H54 (cell line): ENCODE data around the gene PPIL1.

Experiments
- DNase-seq: peaks from one replicate; pipeline ENCODE4 v3.0.0; 2011; ENCODE audit warnings: low spot score, mixed read lengths; ENCODE audit not compliant: insufficient read length
- FAIRE-seq: peaks from 3 replicates; lab custom pipeline; 2011; peaks lifted over from hg19 to GRCh38; lab: Jason Lieb, UNC
- POLR2A ChIP-seq: IDR thresholded peaks from 2 replicates; pipeline ENCODE4 v1.6.1; 2011; ENCODE audit warnings: low read depth, mild to moderate bottlenecking, low read length

PPIL1 gene

GRCh38 chr6:36874443-36875249, at the start of gene PPIL1:
Gene PPIL1, minus strand, starts transcription at chr6:36874803. Its CDS starts 31 bp downstream, at chr6:36874772.
- DNase-seq, result peak; percentile 75
- peak; percentile 35; the same call in 1 of the 2 replicates for TF ChIP-seq POLR2A
- FAIRE-seq, result peak; percentile 85

DNA sequence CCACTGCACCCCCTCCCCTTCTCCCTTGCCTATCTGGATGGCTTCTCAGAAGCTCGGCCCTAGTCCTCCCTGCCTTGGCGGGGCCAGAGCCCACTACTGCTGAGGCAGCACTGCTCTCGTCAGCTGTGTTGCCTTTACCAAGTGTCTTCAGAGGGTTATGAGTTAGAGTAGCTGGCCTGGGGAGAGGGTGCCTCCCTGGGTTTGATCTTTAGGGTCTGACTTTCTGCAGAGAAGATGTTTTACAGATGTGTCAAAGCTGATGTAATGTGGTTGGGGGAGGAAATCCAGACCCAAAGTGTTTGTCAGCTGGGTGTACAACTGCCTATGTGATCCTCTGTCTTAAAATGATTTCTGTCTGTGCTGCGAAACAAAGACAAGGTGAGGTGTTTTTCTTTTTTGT, 49.5 kb upstream of the PPIL1 start:
- TF ChIP-seq POLR2A, result no peak
- no peak for FAIRE-seq
- no peak for DNase-seq

DNA sequence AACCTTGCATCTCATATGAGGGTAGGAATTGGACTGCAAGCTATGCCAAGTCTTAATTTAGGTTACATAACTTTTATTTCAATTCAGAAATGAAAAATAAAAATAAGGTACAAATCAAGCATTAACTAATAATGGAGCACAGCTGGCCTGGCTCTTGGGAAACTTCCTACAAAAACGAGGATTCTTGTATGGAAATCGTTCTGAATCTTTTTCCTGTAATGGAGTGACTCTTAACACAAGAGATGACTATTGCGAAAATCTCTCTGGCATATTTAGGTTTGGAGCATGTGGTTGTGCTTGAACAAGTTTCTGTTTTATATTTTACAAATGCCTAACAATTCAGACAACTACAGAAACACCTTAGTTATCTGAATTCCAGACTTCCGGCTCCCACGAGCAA, 45.9 kb upstream of the PPIL1 start:
- FAIRE-seq, result no peak

GRCh38 chr6:36920049-36920448, 45.4 kb upstream of the PPIL1 start:
- FAIRE-seq (no peak), DNase-seq (no peak)
- no peak for TF ChIP-seq POLR2A

More for the DNA sequence above, 45.9 kb upstream of the PPIL1 start:
- TF ChIP-seq POLR2A, result no peak
- DNase-seq, result no peak

- no peak for TF ChIP-seq POLR2A
- DNase-seq (no peak), FAIRE-seq (no peak)
Observed at GRCh38 chr6:36917541-36918193, 43.1 kb upstream of the PPIL1 start.

DNA sequence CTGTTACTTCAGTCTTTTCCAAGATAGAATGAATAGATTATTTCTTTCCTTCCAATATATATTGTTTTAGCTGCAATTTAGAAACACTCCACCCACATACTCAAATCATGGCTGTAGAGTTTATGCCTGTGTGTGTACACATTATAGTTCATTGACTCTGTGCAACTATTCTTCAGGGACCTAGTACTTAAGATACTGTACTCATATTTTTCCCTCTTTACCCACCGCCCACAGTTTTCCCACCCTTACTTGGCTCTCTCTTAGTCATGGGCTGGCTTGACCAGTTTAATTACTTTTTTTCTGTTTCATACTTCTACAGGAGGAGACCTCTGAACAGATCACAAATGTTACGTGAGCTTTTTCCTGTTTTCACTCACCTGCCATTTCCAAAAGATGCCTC, 41.5 kb upstream of the PPIL1 start:
- TF ChIP-seq POLR2A, result no peak
- FAIRE-seq (no peak), DNase-seq (no peak)

GRCh38 chr6:36915599-36915998, 41.0 kb upstream of the PPIL1 start:
- no peak for DNase-seq
- no peak for FAIRE-seq
- TF ChIP-seq POLR2A, result no peak

- TF ChIP-seq POLR2A, result no peak
- peak; percentile 68 for FAIRE-seq
- peak; percentile 58 for DNase-seq
Observed at GRCh38 chr6:36914227-36914794, 39.7 kb upstream of the PPIL1 start.

DNA sequence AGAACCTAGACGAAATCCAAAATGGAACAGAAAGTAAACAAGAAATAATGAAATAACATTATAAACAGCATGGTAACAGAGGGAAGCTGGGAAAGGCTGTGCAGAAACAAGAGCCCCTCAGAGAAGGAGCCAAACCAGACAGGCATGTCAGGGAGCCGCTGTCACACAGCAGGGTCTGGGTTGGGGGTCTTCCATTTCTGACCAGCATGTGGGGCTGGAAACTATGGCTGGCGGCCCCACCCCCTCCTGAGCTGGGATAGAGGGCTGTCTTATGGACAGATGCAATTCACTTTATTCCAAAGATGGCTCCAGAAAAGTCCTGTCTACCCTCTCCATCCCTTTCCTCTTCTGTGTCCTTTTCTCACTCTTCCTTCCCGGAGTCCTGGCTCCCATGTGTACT, 38.5 kb upstream of the PPIL1 start:
- TF ChIP-seq POLR2A, result no peak
- DNase-seq (no peak), FAIRE-seq (no peak)

GRCh38 chr6:36912586-36912985, 38.0 kb upstream of the PPIL1 start:
- FAIRE-seq (peak; percentile 98), DNase-seq (peak; percentile 80)

DNA sequence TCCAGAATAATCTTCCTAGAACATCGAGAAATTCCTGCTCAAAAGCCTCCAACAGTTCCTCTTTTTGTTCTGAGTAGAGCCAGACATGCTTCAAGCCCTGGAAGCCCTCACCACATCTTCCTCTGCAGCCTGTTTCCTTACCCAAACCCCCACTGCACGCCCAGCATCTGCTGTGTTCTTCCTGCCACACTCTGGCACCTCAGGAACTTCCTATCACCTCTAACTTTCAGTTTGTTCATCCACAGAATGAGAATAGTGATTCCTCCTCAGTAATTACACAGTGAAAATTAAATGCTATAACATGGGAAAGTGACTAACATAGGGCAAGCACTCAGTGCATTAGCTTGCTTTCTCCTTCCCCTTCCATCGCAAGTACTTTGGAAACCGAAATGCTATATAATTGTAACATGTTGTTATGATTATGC, 37.4 kb upstream of the PPIL1 start:
- no peak for TF ChIP-seq POLR2A
- FAIRE-seq, result no peak

More at GRCh38 chr6:36912586-36912985, 38.0 kb upstream of the PPIL1 start:
- no peak for TF ChIP-seq POLR2A

DNA sequence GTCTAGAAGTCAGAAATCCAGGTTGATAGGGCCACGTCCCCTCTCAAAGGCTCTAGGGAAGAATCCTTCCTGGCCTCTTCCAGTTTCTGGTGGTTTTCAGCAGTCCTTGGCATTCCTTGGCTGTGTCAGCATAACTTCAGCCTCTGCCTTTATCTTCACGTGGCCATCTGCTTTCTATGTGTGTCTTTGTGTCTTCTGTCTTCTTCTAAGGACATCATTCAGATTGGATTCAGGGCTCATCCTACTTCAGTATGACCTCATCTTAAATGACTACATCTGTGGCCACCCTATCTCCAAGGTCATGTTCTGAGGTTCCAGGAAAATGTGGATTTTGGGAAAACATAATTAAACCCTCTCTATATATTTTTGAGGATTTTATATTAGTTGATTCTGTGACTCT, 34.1 kb upstream of the PPIL1 start:
- TF ChIP-seq POLR2A, result no peak
- FAIRE-seq (no peak), DNase-seq (no peak)

More for the DNA sequence above, 37.4 kb upstream of the PPIL1 start:
- DNase-seq, result no peak

DNA sequence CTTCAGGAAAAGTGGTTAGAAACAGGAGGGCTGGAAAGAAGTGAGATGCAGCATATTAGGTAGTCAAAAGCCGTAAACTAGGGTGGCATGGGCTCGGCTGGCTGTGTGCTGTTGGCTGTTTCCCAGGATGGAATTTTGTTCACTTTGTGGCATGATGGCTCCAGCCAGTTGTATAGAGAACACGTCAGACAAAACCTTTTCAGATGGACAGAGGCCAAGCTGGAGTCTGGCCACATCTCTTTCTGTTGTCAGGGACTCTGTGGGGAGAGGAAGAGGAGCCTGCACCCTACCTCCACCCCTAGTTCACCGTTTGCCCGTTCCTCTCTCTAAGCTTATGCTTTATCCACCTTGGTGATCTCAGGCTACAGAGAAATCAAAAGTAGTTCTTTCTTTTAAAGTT, 33.2 kb upstream of the PPIL1 start:
- FAIRE-seq (peak; percentile 72), DNase-seq (peak; percentile 19)

More for the DNA sequence above, 33.2 kb upstream of the PPIL1 start:
- no peak for TF ChIP-seq POLR2A
